PC-9 (cell line): ENCODE results near the gene WSCD2. TPM values are rescaled to one million over a fixed set of nuclear protein-coding genes. Genes with fewer than 3 reads are reported as not detected.

Experiments used
- BruUV-seq: library from RNA; stranded (reverse); fragments of 400-500 nt; replicated peaks from 2 replicates; lab custom pipeline; 2021; lab: Mats Ljungman, UMichigan
- CTCF ChIA-PET: fragments of 300-600 bp; sonication (Branson Sonifier 250); formaldehyde crosslinking; loops from one replicate; lab custom pipeline; 2022; ENCODE audit warnings: antibody characterized with exemption; lab: Charles Lee
- POLR2A ChIA-PET: fragments of 300-600 bp; sonication (Branson Sonifier 250); formaldehyde crosslinking; loops from one replicate; lab custom pipeline; 2022; ENCODE audit warnings: antibody characterized with exemption; ENCODE audit not compliant: unreplicated experiment; lab: Charles Lee
- DNase-seq, 2 experiments: peaks; one replicate each; pipeline versions ENCODE4 v3.0.0 to v3.0.0-alpha.2; 2015 to 2022; ENCODE audit warnings: mixed read lengths in 1 of 2
- H2AFZ ChIP-seq: fragments of 200-600 bp; sonication (generic); 2 replicates; pipeline ENCODE4 v1.8.1; 2017; ENCODE audit warnings: antibody characterized with exemption
- H3F3A ChIP-seq: fragments of 200-600 bp; sonication (generic); 2 replicates; pipeline ENCODE4 v1.8.1; 2017; ENCODE audit warnings: antibody characterized with exemption, mild to moderate bottlenecking, low read depth; ENCODE audit not compliant: insufficient read depth
- H3K27ac ChIP-seq: fragments of 200-600 bp; sonication (generic); 2 replicates; pipeline ENCODE4 v1.6.1; 2016; ENCODE audit warnings: mixed run types
- H3K27me3 ChIP-seq: fragments of 200-600 bp; sonication (generic); 2 replicates; pipeline ENCODE4 v1.6.1; 2016; ENCODE audit warnings: low read depth, mixed run types; ENCODE audit not compliant: insufficient read depth
- H3K36me3 ChIP-seq: fragments of 200-600 bp; sonication (generic); 2 replicates; pipeline ENCODE4 v1.6.1; 2016; ENCODE audit warnings: low read depth, mixed run types
- H3K4me1 ChIP-seq: fragments of 200-600 bp; sonication (generic); replicated peaks from 2 replicates; pipeline ENCODE4 v1.6.1; 2016; ENCODE audit warnings: mixed run types; ENCODE audit not compliant: insufficient read depth
- H3K4me2 ChIP-seq: fragments of 200-600 bp; sonication (generic); 2 replicates; pipeline ENCODE4 v1.6.1; 2017; ENCODE audit warnings: mixed run types
- H3K4me3 ChIP-seq: fragments of 200-600 bp; sonication (generic); 2 replicates; pipeline ENCODE4 v1.6.1; 2016; ENCODE audit warnings: mixed run types
- H3K79me2 ChIP-seq: fragments of 200-600 bp; sonication (generic); 2 replicates; pipeline ENCODE4 v1.6.1; 2017; ENCODE audit warnings: low read depth, mixed run types
- H3K9me2 ChIP-seq: fragments of 200-600 bp; sonication (generic); 2 replicates; pipeline ENCODE4 v1.8.1; 2017; ENCODE audit warnings: mild to moderate bottlenecking; ENCODE audit not compliant: insufficient read depth
- H3K9me3 ChIP-seq: fragments of 200-600 bp; sonication (generic); 2 replicates; pipeline ENCODE4 v1.8.1; 2016; ENCODE audit warnings: low read depth; ENCODE audit not compliant: insufficient read depth
- H4K20me1 ChIP-seq: fragments of 200-600 bp; sonication (generic); 2 replicates; pipeline ENCODE4 v1.8.1; 2017; ENCODE audit not compliant: insufficient read depth
- CTCF ChIP-seq: fragments of 200-600 bp; sonication (generic); conservative IDR thresholded peaks from 2 replicates; pipeline ENCODE4 v1.6.1; 2017; ENCODE audit warnings: mixed run types, antibody characterized with exemption, mild to moderate bottlenecking, moderate library complexity
- EZH2 ChIP-seq: fragments of 200-600 bp; sonication (generic); IDR thresholded peaks from 2 replicates; pipeline ENCODE4 v1.8.0; 2017; ENCODE audit warnings: antibody characterized with exemption, low read depth
- intact Hi-C: fragments of 100-400 bp; cut with micrococcal nuclease; formaldehyde crosslinking; loops from one replicate; pipeline ENCODE4 v1.10.0; 2022; ENCODE audit not compliant: unreplicated experiment
- total RNA-seq: library from RNA; stranded (reverse); gene quantifications from 2 replicates; pipeline ENCODE4 v1.2.3, GENCODE V29; 2021

WSCD2 gene
- total RNA-seq, 1 experiment from 2014 or later: not detected

GRCh38 chr12:108112832-108113556 lies 16.1 kb upstream of the WSCD2 start:
- TF ChIP-seq CTCF (no peak), EZH2 (no peak)
- ChIA-PET POLR2A (no interaction called here), CTCF (no interaction called here)
- Histone ChIP-seq H2AFZ (no peak overlapping the region), H3K27me3 (peaks cover 31% of the 10 kb centered on the region; the same call in 1 of the 2 replicates), H3K4me2 (no peak overlapping the region), H4K20me1 (no peaks in the 10 kb centered on the region), H3F3A (no peaks in the 10 kb centered on the region), H3K79me2 (no peaks in the 10 kb centered on the region), H3K4me3 (no peak overlapping the region), H3K27ac (no peak overlapping the region), H3K9me2 (no peaks in the 10 kb centered on the region), H3K4me1 (no peaks in the 10 kb centered on the region), H3K9me3 (no peaks in the 10 kb centered on the region), H3K36me3 (no peaks in the 10 kb centered on the region)
- intact Hi-C loops: no loop called here
- no TSS peak for BruUV-seq
- no peak for DNase-seq

- no TSS peak for BruUV-seq
- H4K20me1 ChIP-seq: no peaks in the 10 kb centered on the region
- no peak for DNase-seq
- intact Hi-C loops: no loop called here
- H3K27ac ChIP-seq: no peak overlapping the region
- no peak overlapping the region for H2AFZ ChIP-seq
- H3K4me1 ChIP-seq: no peaks in the 10 kb centered on the region
- H3K9me3 ChIP-seq: no peaks in the 10 kb centered on the region
- H3K9me2 ChIP-seq: no peaks in the 10 kb centered on the region
- ChIA-PET POLR2A (no interaction called here), CTCF (no interaction called here)
- no peaks in the 10 kb centered on the region for H3K36me3 ChIP-seq
- no peaks in the 10 kb centered on the region for H3K79me2 ChIP-seq
- no peak overlapping the region for H3K4me2 ChIP-seq
- H3F3A ChIP-seq: no peaks in the 10 kb centered on the region
- no peak overlapping the region for H3K4me3 ChIP-seq
- TF ChIP-seq EZH2 (no peak), CTCF (no peak)
- H3K27me3 ChIP-seq: peaks cover 40% of the 10 kb centered on the region
These were observed 13.7 kb upstream of the WSCD2 start for GRCh38 chr12:108115123-108116121.

GRCh38 chr12:108116254-108116653 lies 12.8 kb upstream of the WSCD2 start:
- H3K27ac ChIP-seq: no peak overlapping the region
- no peaks in the 10 kb centered on the region for H3F3A ChIP-seq
- H3K4me3 ChIP-seq: no peak overlapping the region
- peaks cover 36% of the 10 kb centered on the region for H3K27me3 ChIP-seq
- BruUV-seq: no TSS peak
- no peak overlapping the region for H3K4me2 ChIP-seq
- CTCF ChIA-PET: no interaction called here
- H3K79me2 ChIP-seq: no peaks in the 10 kb centered on the region
- DNase-seq: no peak
- no peaks in the 10 kb centered on the region for H3K9me2 ChIP-seq
- H3K9me3 ChIP-seq: no peaks in the 10 kb centered on the region
- POLR2A ChIA-PET: no interaction called here
- H2AFZ ChIP-seq: no peak overlapping the region
- H3K4me1 ChIP-seq: no peaks in the 10 kb centered on the region
- TF ChIP-seq EZH2 (no peak), CTCF (no peak)
- intact Hi-C loops: no loop called here
- H3K36me3 ChIP-seq: no peaks in the 10 kb centered on the region
- H4K20me1 ChIP-seq: no peaks in the 10 kb centered on the region
